Tibial nerve (tissue), 4 donors: Measurements from ENCODE around the gene IFNAR2.

Source experiments
- EP300 ChIP-seq, 2 donors: sonication (generic); formaldehyde crosslinking; IDR thresholded peaks; one replicate each; pipeline ENCODE4 v1.6.1; 2017; ENCODE audit warnings: antibody characterized with exemption in 2 of 2, mild to moderate bottlenecking in 1 of 2
- POLR2A ChIP-seq, 2 donors: fragments of 450-650 bp; IDR thresholded peaks; one replicate each; pipeline ENCODE4 v1.6.1; 2017; ENCODE audit warnings: antibody characterized with exemption in 2 of 2, mild to moderate bottlenecking in 2 of 2, moderate library complexity in 2 of 2
- TF ChIP-seq, protein P1 (sequence below), 5 experiments: fragments of 200-600 bp in 3 of 5; fragments of 450-650 bp in 2 of 5; sonication (generic) in 3 of 5; IDR thresholded peaks; one replicate each; pipeline ENCODE4 v1.5.1; 2016 to 2019; ENCODE audit warnings: antibody characterized with exemption in 5 of 5, mild to moderate bottlenecking in 3 of 5, moderate library complexity in 2 of 5

DNA sequence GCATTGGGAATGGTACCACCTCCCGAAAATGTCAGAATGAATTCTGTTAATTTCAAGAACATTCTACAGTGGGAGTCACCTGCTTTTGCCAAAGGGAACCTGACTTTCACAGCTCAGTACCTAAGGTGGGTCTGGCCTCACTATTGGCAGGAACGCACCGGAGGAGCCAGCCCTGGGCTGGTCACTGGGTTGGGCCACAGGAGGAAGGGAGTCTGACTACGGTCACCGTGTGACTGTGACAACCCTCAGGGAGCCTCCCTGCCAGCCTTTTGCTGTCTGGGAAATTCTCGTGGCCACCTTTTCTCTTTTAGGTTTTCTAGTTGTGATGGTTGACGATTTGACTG lies 38.6 kb downstream of the IFNAR2 start:
- TF ChIP-seq, protein P1, sequence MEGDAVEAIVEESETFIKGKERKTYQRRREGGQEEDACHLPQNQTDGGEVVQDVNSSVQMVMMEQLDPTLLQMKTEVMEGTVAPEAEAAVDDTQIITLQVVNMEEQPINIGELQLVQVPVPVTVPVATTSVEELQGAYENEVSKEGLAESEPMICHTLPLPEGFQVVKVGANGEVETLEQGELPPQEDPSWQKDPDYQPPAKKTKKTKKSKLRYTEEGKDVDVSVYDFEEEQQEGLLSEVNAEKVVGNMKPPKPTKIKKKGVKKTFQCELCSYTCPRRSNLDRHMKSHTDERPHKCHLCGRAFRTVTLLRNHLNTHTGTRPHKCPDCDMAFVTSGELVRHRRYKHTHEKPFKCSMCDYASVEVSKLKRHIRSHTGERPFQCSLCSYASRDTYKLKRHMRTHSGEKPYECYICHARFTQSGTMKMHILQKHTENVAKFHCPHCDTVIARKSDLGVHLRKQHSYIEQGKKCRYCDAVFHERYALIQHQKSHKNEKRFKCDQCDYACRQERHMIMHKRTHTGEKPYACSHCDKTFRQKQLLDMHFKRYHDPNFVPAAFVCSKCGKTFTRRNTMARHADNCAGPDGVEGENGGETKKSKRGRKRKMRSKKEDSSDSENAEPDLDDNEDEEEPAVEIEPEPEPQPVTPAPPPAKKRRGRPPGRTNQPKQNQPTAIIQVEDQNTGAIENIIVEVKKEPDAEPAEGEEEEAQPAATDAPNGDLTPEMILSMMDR (IDR thresholded peaks at IDR 0.05), result no peak
- TF ChIP-seq EP300 (IDR thresholded peaks at IDR 0.05), result no peak
- no peak for TF ChIP-seq POLR2A (IDR thresholded peaks at IDR 0.05)
